Measurements from ENCODE around the gene MAOB.

The MAOB gene

GRCh38 chrX:43747476-43747875 is 134.8 kb downstream of the MAOB start:
- H3K27ac ChIP-seq, result no peak overlapping the region
- peaks cover 5% of the 10 kb centered on the region for H3K27me3 ChIP-seq (ENCODE audit: insufficient read depth, low read depth, severe bottlenecking)
- no peak overlapping the region for H3K4me3 ChIP-seq (ENCODE audit: low read depth, low read length)
- H3K36me3 ChIP-seq, result no peaks in the 10 kb centered on the region
- DNase-seq, result no peak
- TF ChIP-seq, protein P1, sequence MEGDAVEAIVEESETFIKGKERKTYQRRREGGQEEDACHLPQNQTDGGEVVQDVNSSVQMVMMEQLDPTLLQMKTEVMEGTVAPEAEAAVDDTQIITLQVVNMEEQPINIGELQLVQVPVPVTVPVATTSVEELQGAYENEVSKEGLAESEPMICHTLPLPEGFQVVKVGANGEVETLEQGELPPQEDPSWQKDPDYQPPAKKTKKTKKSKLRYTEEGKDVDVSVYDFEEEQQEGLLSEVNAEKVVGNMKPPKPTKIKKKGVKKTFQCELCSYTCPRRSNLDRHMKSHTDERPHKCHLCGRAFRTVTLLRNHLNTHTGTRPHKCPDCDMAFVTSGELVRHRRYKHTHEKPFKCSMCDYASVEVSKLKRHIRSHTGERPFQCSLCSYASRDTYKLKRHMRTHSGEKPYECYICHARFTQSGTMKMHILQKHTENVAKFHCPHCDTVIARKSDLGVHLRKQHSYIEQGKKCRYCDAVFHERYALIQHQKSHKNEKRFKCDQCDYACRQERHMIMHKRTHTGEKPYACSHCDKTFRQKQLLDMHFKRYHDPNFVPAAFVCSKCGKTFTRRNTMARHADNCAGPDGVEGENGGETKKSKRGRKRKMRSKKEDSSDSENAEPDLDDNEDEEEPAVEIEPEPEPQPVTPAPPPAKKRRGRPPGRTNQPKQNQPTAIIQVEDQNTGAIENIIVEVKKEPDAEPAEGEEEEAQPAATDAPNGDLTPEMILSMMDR (IDR thresholded peaks at IDR 0.05; ENCODE audit: low read depth, low read length), result no peak
- no peaks in the 10 kb centered on the region for H3K9me3 ChIP-seq (ENCODE audit: severe bottlenecking)

- TF ChIP-seq, protein P1 (IDR thresholded peaks at IDR 0.05; ENCODE audit: low read depth, low read length), result no peak
These were observed 136.1 kb downstream of the MAOB start for GRCh38 chrX:43745938-43746721.

DNA sequence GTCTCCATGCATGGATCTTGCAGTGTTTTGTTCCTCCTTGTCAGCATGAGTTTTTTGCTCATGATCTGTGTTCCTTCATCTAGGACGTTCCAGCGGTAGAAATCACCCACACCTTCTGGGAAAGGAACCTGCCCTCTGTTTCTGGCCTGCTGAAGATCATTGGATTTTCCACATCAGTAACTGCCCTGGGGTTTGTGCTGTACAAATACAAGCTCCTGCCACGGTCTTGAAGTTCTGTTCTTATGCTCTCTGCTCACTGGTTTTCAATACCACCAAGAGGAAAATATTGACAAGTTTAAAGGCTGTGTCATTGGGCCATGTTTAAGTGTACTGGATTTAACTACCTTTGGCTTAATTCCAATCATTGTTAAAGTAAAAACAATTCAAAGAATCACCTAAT is 138.0 kb downstream of the MAOB start:
- TF ChIP-seq, protein P1 (IDR thresholded peaks at IDR 0.05; ENCODE audit: low read depth, low read length), result no peak
- DNase-seq, result no peak
- H3K4me3 ChIP-seq (ENCODE audit: low read depth, low read length), result no peak overlapping the region
- no peaks in the 10 kb centered on the region for H3K9me3 ChIP-seq (ENCODE audit: severe bottlenecking)
- no peak overlapping the region for H3K27ac ChIP-seq
- peaks cover 5% of the 10 kb centered on the region for H3K27me3 ChIP-seq (ENCODE audit: insufficient read depth, low read depth, severe bottlenecking)
- H3K36me3 ChIP-seq, result no peaks in the 10 kb centered on the region

More at GRCh38 chrX:43745938-43746721, 136.1 kb downstream of the MAOB start:
- Histone ChIP-seq H3K27me3 (ENCODE audit: insufficient read depth, low read depth, severe bottlenecking) (peaks cover 5% of the 10 kb centered on the region), H3K9me3 (ENCODE audit: severe bottlenecking) (no peaks in the 10 kb centered on the region), H3K4me3 (ENCODE audit: low read depth, low read length) (no peak overlapping the region), H3K36me3 (no peaks in the 10 kb centered on the region), H3K27ac (no peak overlapping the region)
- no peak for DNase-seq

DNA sequence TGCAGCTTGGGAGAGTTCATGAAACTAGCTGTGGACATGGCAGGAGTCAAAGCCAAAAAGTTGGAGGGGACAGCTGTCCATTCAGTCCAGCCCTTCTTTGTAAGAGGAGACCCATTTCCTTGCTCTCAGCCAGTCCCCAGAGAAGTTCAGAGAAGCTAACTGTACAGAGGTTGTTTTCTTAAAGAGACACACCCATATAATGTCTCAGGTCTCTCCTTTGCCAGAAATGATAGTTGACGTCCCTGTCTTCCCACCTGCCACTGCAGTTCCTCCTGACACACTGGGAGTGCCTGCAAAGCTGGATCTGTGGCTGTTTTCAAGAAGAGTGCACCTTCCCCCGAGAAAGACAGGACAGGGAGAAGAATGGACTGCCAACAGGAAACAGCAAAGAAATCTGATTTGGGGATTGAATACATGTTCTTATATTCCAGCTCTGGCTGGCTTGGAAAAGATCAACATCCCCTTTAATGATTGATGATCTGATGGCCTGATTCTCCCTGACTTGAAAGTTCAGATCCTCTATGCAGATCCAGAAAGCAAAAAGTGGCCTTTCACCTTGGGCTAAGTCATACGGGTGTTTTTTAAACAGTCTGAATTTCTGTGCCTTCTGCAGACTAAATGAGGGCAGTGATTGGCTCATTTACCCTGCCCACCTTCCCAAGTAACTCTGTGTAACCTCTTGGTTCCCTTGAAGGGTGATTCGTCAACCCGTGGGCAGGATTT is 139.0 kb downstream of the MAOB start:
- peaks cover 5% of the 10 kb centered on the region for H3K27me3 ChIP-seq (ENCODE audit: insufficient read depth, low read depth, severe bottlenecking)
- no peak overlapping the region for H3K4me3 ChIP-seq (ENCODE audit: low read depth, low read length)
- no peak for DNase-seq
- H3K36me3 ChIP-seq, result no peaks in the 10 kb centered on the region
- no peak overlapping the region for H3K27ac ChIP-seq
- no peaks in the 10 kb centered on the region for H3K9me3 ChIP-seq (ENCODE audit: severe bottlenecking)
- TF ChIP-seq, protein P1 (IDR thresholded peaks at IDR 0.05; ENCODE audit: low read depth, low read length), result no peak

GRCh38 chrX:43741843-43742573 is 140.2 kb downstream of the MAOB start:
- TF ChIP-seq, protein P1 (IDR thresholded peaks at IDR 0.05; ENCODE audit: low read depth, low read length), result no peak
- Histone ChIP-seq H3K27me3 (ENCODE audit: insufficient read depth, low read depth, severe bottlenecking) (peaks cover 5% of the 10 kb centered on the region), H3K9me3 (ENCODE audit: severe bottlenecking) (no peaks in the 10 kb centered on the region), H3K27ac (no peak overlapping the region), H3K36me3 (no peaks in the 10 kb centered on the region), H3K4me3 (ENCODE audit: low read depth, low read length) (no peak overlapping the region)
- DNase-seq, result no peak
